GM23338 (cell line): ENCODE data around the gene ZBED5. TPM values are rescaled to one million over a fixed set of nuclear protein-coding genes. Genes with fewer than 3 reads are reported as not detected.

Experiments
- ATAC-seq: fragments of 200-7000 bp; cut with Tn5 transposase; 3 replicates; pipeline ENCODE4 v1.9.1; 2020
- DNase-seq: peaks from one replicate; pipeline ENCODE4 v3.0.0-alpha.2; 2015; ENCODE audit warnings: low spot score
- H2AFZ ChIP-seq: fragments of 200-600 bp; sonication (generic); 2 replicates; pipeline ENCODE4 v1.8.0; 2016; ENCODE audit warnings: antibody characterized with exemption, mild to moderate bottlenecking, moderate library complexity
- H3F3A ChIP-seq: fragments of 200-600 bp; sonication (generic); replicated peaks from 2 replicates; pipeline ENCODE4 v1.8.0; 2017; ENCODE audit warnings: antibody characterized with exemption, mixed run types, low read depth
- H3K27ac ChIP-seq: fragments of 200-600 bp; sonication (generic); 2 replicates; pipeline ENCODE4 v1.6.1; 2016; ENCODE audit warnings: low read depth
- H3K27me3 ChIP-seq: fragments of 200-600 bp; sonication (generic); 2 replicates; pipeline ENCODE4 v1.8.0; 2016; ENCODE audit warnings: mild to moderate bottlenecking, mixed run types, moderate library complexity; ENCODE audit not compliant: insufficient read depth
- H3K36me3 ChIP-seq: fragments of 200-600 bp; sonication (generic); 2 replicates; pipeline ENCODE4 v1.8.0; 2016; ENCODE audit warnings: mild to moderate bottlenecking; ENCODE audit not compliant: insufficient read depth
- H3K4me1 ChIP-seq: fragments of 200-600 bp; sonication (generic); 2 replicates; pipeline ENCODE4 v1.8.0; 2016; ENCODE audit warnings: mild to moderate bottlenecking, moderate library complexity; ENCODE audit not compliant: insufficient read depth
- H3K4me2 ChIP-seq: fragments of 200-600 bp; sonication (generic); 2 replicates; pipeline ENCODE4 v1.7.1; 2017; ENCODE audit warnings: mixed run types
- H3K4me3 ChIP-seq: fragments of 200-600 bp; sonication (generic); 2 replicates; pipeline ENCODE4 v1.6.1; 2016; ENCODE audit warnings: mixed run types
- H3K79me2 ChIP-seq: fragments of 200-600 bp; sonication (generic); replicated peaks from 2 replicates; pipeline ENCODE4 v1.8.0; 2017; ENCODE audit warnings: mild to moderate bottlenecking; ENCODE audit not compliant: insufficient read depth
- H3K9me2 ChIP-seq: fragments of 200-600 bp; sonication (generic); 2 replicates; pipeline ENCODE4 v1.8.0; 2017; ENCODE audit not compliant: insufficient read depth
- H4K20me1 ChIP-seq: fragments of 200-600 bp; sonication (generic); replicated peaks from 2 replicates; pipeline ENCODE4 v1.8.0; 2017; ENCODE audit warnings: mild to moderate bottlenecking; ENCODE audit not compliant: insufficient read depth
- H3K27ac Mint-ChIP-seq: 2 replicates; pipeline ENCODE4 v1.8.0; 2020; ENCODE audit warnings: inconsistent platforms, mild to moderate bottlenecking, moderate library complexity, mixed read lengths
- H3K27me3 Mint-ChIP-seq: 3 replicates; pipeline ENCODE4 v1.8.0; 2022; ENCODE audit warnings: low read depth, mild to moderate bottlenecking, moderate library complexity, mixed read lengths, inconsistent platforms; ENCODE audit not compliant: insufficient read depth, poor library complexity
- H3K36me3 Mint-ChIP-seq: 3 replicates; pipeline ENCODE4 v1.8.0; 2021; ENCODE audit warnings: low read depth, mild to moderate bottlenecking, inconsistent platforms, moderate library complexity, mixed read lengths
- H3K4me1 Mint-ChIP-seq: 3 replicates; pipeline ENCODE4 v1.8.0; 2020; ENCODE audit warnings: mild to moderate bottlenecking, inconsistent platforms, mixed read lengths
- H3K4me3 Mint-ChIP-seq: 3 replicates; pipeline ENCODE4 v1.8.0; 2021; ENCODE audit warnings: moderate library complexity, mild to moderate bottlenecking, inconsistent platforms, mixed read lengths
- H3K9me3 Mint-ChIP-seq: 3 replicates; pipeline ENCODE4 v1.8.0; 2020; ENCODE audit warnings: moderate library complexity, mild to moderate bottlenecking, inconsistent platforms, mixed read lengths
- CREB1 ChIP-seq: fragments of 250-450 bp; sonication (Bioruptor Pico); IDR thresholded peaks from 2 replicates; pipeline ENCODE4 v1.5.0; 2020; ENCODE audit warnings: low read depth, mild to moderate bottlenecking, moderate library complexity
- EZH2 ChIP-seq: fragments of 200-600 bp; sonication (generic); IDR thresholded peaks from one replicate; pipeline ENCODE4 v1.8.0; 2017; ENCODE audit warnings: antibody characterized with exemption, mild to moderate bottlenecking, low read depth; ENCODE audit not compliant: unreplicated experiment
- EZH2phosphoT487 ChIP-seq: fragments of 200-600 bp; sonication (generic); IDR thresholded peaks from one replicate; pipeline ENCODE4 v1.8.1; 2018; ENCODE audit warnings: antibody characterized with exemption; ENCODE audit not compliant: unreplicated experiment
- JUNB ChIP-seq: IDR thresholded peaks from one replicate; pipeline ENCODE4 v1.6.1; 2016; ENCODE audit warnings: antibody characterized with exemption; ENCODE audit not compliant: unreplicated experiment
- NANOG ChIP-seq: IDR thresholded peaks from 2 replicates; pipeline ENCODE4 v1.6.1; 2016; ENCODE audit warnings: antibody characterized with exemption, borderline replicate concordance
- POLR2AphosphoS5 ChIP-seq: IDR thresholded peaks from 2 replicates; pipeline ENCODE4 v1.6.1; 2016; ENCODE audit warnings: antibody characterized with exemption, low read depth
- STAT1 ChIP-seq: IDR thresholded peaks from one replicate; pipeline ENCODE4 v1.6.1; 2016; ENCODE audit warnings: antibody characterized with exemption; ENCODE audit not compliant: unreplicated experiment
- ZNF114 ChIP-seq: fragments of 250-450 bp; sonication (Bioruptor Pico); IDR thresholded peaks from 2 replicates; pipeline ENCODE4 v1.5.0; 2020; ENCODE audit warnings: mild to moderate bottlenecking, moderate library complexity
- ZNF331 ChIP-seq: fragments of 250-450 bp; sonication (Bioruptor Pico); IDR thresholded peaks from 2 replicates; pipeline ENCODE4 v1.5.0; 2020; ENCODE audit warnings: low read depth, mild to moderate bottlenecking, moderate library complexity
- ZNF462 ChIP-seq: fragments of 250-450 bp; sonication (Bioruptor Pico); IDR thresholded peaks from 2 replicates; pipeline ENCODE4 v1.5.0; 2020; ENCODE audit warnings: mild to moderate bottlenecking, moderate library complexity
- polyA plus RNA-seq: library from polyadenylated mRNA; unstranded; fragments of >200 nt; fragmentation: Nextera tagmentation; extraction: Ambion mirVana; gene quantifications from 2 replicates; pipeline ENCODE4 v1.2.1, GENCODE V29; 2016
- total RNA-seq: library from RNA; depleted of rRNA; stranded (reverse); fragments of >200 nt; shearing (Covaris generic); gene quantifications from 2 replicates; pipeline ENCODE4 v1.2.3, GENCODE V29; 2014
- TF ChIP-seq, protein P1 (sequence below): IDR thresholded peaks from 2 replicates; pipeline ENCODE4 v1.6.1; 2016; ENCODE audit warnings: antibody characterized with exemption
- TF ChIP-seq, protein P2 (sequence below): IDR thresholded peaks from one replicate; pipeline ENCODE4 v1.6.1; 2018; ENCODE audit warnings: antibody characterized with exemption; ENCODE audit not compliant: unreplicated experiment
- TF ChIP-seq, protein P3 (sequence below), 2 experiments: fragments of 200-600 bp in 1 of 2; sonication (generic) in 1 of 2; conservative IDR thresholded peaks; 2 replicates each; pipeline versions ENCODE4 v1.5.1 to v1.6.1; 2016 to 2017; ENCODE audit warnings: antibody characterized with exemption in 2 of 2, low read depth in 2 of 2, mild to moderate bottlenecking in 2 of 2, moderate library complexity in 1 of 2

ZBED5 gene
- total and polyA plus RNA-seq, 2 experiments from 2014 or later, result 54.1 to 56.3 TPM

- Mint-ChIP-seq H3K27me3 (no peaks in the 10 kb centered on the region), H3K9me3 (peaks cover 12% of the 10 kb centered on the region), H3K4me1 (no peaks in the 10 kb centered on the region), H3K36me3 (peaks cover 7% of the 10 kb centered on the region; the same call in 2 of the 3 replicates), H3K27ac (no peak overlapping the region), H3K4me3 (no peak overlapping the region)
- no peak overlapping the region for H3K4me3 ChIP-seq
- no peaks in the 10 kb centered on the region for H3K79me2 ChIP-seq
- H3F3A ChIP-seq, result no peaks in the 10 kb centered on the region
- H3K27me3 ChIP-seq, result no peaks in the 10 kb centered on the region
- H4K20me1 ChIP-seq, result no peaks in the 10 kb centered on the region
- no peaks in the 10 kb centered on the region for H3K36me3 ChIP-seq
- no peak overlapping the region for H2AFZ ChIP-seq
- H3K27ac ChIP-seq, result no peak overlapping the region
- no peak overlapping the region for H3K4me2 ChIP-seq
- DNase-seq, result no peak
- H3K9me2 ChIP-seq, result no peaks in the 10 kb centered on the region
- ATAC-seq, result no peak
- TF ChIP-seq EZH2, result no peak
- no peak for TF ChIP-seq ZNF114 (CRISPR knock-in tag)
- TF ChIP-seq, protein P1, sequence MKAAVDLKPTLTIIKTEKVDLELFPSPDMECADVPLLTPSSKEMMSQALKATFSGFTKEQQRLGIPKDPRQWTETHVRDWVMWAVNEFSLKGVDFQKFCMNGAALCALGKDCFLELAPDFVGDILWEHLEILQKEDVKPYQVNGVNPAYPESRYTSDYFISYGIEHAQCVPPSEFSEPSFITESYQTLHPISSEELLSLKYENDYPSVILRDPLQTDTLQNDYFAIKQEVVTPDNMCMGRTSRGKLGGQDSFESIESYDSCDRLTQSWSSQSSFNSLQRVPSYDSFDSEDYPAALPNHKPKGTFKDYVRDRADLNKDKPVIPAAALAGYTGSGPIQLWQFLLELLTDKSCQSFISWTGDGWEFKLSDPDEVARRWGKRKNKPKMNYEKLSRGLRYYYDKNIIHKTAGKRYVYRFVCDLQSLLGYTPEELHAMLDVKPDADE, result no peak
- no peak for TF ChIP-seq NANOG
- TF ChIP-seq ZNF462 (CRISPR knock-in tag), result no peak
- no peak for TF ChIP-seq CREB1 (CRISPR knock-in tag)
- TF ChIP-seq EZH2phosphoT487, result no peak
- no peak for TF ChIP-seq ZNF331 (CRISPR knock-in tag)
- TF ChIP-seq STAT1, result no peak
- TF ChIP-seq, protein P2, sequence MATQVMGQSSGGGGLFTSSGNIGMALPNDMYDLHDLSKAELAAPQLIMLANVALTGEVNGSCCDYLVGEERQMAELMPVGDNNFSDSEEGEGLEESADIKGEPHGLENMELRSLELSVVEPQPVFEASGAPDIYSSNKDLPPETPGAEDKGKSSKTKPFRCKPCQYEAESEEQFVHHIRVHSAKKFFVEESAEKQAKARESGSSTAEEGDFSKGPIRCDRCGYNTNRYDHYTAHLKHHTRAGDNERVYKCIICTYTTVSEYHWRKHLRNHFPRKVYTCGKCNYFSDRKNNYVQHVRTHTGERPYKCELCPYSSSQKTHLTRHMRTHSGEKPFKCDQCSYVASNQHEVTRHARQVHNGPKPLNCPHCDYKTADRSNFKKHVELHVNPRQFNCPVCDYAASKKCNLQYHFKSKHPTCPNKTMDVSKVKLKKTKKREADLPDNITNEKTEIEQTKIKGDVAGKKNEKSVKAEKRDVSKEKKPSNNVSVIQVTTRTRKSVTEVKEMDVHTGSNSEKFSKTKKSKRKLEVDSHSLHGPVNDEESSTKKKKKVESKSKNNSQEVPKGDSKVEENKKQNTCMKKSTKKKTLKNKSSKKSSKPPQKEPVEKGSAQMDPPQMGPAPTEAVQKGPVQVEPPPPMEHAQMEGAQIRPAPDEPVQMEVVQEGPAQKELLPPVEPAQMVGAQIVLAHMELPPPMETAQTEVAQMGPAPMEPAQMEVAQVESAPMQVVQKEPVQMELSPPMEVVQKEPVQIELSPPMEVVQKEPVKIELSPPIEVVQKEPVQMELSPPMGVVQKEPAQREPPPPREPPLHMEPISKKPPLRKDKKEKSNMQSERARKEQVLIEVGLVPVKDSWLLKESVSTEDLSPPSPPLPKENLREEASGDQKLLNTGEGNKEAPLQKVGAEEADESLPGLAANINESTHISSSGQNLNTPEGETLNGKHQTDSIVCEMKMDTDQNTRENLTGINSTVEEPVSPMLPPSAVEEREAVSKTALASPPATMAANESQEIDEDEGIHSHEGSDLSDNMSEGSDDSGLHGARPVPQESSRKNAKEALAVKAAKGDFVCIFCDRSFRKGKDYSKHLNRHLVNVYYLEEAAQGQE, result no peak
- TF ChIP-seq, protein P3, sequence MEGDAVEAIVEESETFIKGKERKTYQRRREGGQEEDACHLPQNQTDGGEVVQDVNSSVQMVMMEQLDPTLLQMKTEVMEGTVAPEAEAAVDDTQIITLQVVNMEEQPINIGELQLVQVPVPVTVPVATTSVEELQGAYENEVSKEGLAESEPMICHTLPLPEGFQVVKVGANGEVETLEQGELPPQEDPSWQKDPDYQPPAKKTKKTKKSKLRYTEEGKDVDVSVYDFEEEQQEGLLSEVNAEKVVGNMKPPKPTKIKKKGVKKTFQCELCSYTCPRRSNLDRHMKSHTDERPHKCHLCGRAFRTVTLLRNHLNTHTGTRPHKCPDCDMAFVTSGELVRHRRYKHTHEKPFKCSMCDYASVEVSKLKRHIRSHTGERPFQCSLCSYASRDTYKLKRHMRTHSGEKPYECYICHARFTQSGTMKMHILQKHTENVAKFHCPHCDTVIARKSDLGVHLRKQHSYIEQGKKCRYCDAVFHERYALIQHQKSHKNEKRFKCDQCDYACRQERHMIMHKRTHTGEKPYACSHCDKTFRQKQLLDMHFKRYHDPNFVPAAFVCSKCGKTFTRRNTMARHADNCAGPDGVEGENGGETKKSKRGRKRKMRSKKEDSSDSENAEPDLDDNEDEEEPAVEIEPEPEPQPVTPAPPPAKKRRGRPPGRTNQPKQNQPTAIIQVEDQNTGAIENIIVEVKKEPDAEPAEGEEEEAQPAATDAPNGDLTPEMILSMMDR (conservative IDR thresholded peaks at IDR 0.05; ENCODE audit: low read depth in 2 of 2), result no peak
- TF ChIP-seq JUNB, result no peak
- no peak for TF ChIP-seq POLR2AphosphoS5
- no peaks in the 10 kb centered on the region for H3K4me1 ChIP-seq
Observed at GRCh38 chr11:10868352-10868751, 10.5 kb upstream of the ZBED5 start.
